NB4 (cell line): Measurements from ENCODE around the gene NDST1.

Experiments used
- CTCF ChIP-seq: IDR thresholded peaks from one replicate; pipeline ENCODE4 v1.5.1; 2012; ENCODE audit warnings: low read depth, low read length
- MYC ChIP-seq: IDR thresholded peaks from 2 replicates; pipeline ENCODE4 v1.6.1; 2011; ENCODE audit warnings: low read depth, low read length
- POLR2A ChIP-seq: IDR thresholded peaks from 2 replicates; pipeline ENCODE4 v1.6.1; 2011; ENCODE audit warnings: mild to moderate bottlenecking; ENCODE audit not compliant: insufficient read length; ENCODE audit errors: extremely low read depth
- TF ChIP-seq, protein P1 (sequence below): IDR thresholded peaks from 2 replicates; pipeline ENCODE4 v1.6.1; 2011; ENCODE audit warnings: low read depth, low read length

DNA sequence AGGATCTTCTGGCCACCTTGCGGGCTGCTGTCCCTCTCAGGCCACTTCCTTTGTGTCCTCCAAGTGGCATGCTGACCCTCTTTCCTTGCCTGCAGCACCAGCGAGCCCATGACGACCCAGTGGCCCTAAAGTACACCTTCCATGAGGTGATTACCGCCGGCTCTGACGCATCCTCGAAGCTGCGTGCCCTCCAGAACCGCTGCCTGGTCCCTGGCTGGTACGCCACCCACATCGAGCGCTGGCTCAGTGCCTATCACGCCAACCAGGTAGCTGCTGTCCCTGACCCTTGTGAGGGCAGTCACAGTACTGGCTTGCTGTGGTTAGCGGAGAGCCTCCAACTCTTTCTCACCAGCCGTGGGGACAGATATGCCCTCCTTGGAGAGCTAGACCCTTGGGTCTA lies 40.2 kb downstream of the NDST1 start:
- no peak for TF ChIP-seq CTCF
- no peak for TF ChIP-seq POLR2A
- TF ChIP-seq MYC, result no peak
- TF ChIP-seq, protein P1, sequence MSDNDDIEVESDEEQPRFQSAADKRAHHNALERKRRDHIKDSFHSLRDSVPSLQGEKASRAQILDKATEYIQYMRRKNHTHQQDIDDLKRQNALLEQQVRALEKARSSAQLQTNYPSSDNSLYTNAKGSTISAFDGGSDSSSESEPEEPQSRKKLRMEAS, result no peak
